HG03521 (cell line): ENCODE data around the gene FAM98B.

Experiments
- ATAC-seq: cut with Tn5 transposase; IDR thresholded peaks from one replicate; pipeline ENCODE4 v1.9.1; 2021; ENCODE audit warnings: mild to moderate bottlenecking, moderate library complexity; ENCODE audit not compliant: unreplicated experiment

Gene FAM98B

DNA sequence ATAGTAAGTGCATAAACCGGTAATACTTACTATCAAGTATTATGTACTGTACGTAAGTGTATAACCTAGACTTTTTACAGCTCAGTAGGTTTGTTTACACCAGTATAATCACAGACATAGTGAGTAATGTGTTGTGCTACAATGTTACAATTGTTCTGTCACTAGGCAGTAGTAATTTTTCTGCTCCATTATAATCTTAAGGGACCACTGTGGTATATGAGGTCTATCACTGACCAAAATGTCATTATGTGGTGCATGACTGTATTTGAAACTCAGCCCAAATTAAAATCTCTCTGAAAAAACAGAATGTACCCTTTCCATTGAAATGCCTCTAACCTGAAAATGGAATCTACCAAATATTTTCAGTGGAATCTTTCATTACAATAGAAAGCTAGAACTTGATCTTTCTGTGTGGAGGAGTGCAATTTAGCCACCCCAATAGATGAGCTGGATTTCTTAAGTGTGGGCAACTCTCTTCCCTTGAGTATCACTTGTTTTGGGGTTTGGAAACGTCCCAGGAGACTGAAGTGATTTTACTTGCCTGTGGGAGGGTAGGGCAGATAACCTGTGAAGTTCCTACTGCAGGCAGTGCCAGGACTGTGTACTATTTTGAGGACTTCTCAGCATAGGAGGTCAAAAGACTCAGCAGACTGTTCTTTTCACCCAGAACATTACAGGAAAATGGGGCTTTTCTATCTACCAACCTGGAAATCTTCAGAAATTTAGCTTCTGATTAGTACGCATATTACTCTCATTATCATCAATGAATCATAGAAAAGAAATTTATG, 50.9 kb downstream of the FAM98B start:
- ATAC-seq = no peak

GRCh38 chr15:38506997-38507396, 53.1 kb downstream of the FAM98B start:
- ATAC-seq = no peak

DNA sequence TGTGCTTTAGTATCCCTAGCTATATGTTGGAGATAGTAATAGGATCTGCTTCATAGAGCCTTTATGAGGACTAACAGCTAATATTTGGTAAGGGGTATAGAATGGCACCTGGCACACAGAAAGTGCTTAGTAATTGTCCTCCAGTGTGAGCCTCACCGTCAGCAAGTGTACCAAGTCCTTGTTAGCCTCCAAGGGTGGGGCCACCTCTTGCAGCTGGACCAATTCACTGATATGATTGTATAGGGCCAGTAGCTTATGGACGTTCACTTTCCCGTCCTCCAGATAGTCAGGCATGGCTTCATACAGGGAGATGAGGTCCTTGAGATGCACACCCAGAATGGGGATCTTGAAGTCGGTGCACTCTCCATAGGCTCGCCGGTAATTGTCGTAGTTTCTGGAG, 53.6 kb downstream of the FAM98B start:
- ATAC-seq = no peak

DNA sequence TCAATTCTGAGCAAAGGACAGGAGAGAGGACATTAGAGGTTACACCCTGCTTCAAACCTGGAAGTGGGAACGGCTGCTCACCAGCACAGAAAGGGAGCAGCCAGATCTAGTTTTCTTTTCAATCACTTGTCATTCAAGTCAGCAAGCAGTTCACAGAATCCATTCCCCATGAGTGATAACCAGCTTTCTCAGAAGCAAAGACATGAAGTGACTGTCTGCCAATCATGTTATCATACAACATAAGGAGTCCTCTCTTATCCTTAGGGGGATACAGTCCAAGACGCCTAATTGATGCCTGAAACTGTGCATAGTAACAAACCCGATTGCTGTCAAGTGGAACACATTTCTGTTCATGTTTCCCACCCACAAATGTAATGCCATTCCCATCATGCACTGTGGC, 54.7 kb downstream of the FAM98B start:
- ATAC-seq = no peak

DNA sequence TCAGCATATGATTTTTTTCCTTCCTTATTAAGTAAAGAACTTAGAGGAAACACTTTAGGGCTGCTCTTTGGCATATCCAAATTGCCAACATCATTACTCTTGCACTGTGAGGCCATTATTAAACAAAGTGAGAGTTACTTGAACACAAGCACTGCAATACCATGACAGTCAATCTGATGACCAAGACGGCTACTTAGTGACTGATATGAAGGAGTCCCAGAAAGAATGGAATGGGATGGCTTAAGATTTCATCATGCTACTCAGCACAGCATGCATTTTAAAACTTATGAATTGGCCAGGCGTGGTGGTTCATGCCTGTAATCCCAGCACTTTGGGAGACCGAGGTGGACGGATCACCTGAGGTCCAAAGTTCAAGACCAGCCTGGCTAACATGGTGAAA, 55.2 kb downstream of the FAM98B start:
- ATAC-seq = no peak

DNA sequence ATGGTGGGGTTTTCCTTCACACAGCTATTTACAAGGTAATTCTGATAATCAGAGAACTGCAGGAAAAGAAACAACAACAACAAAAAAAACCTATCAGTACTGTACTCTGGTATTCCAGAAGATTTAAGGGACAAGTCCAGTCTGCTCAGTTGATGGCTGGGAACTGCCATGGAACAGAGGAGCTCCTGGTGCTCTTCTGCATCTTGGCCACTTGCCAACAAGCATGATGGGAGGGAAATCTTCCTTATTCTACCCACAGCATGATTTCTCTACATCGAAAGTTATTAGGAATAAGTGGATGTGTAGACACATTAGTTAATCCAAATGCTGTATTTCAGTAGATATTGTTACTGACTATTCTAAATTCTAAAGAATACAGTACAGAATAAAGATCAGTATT, 59.0 kb downstream of the FAM98B start:
- ATAC-seq = no peak

GRCh38 chr15:38514601-38515000, 60.7 kb downstream of the FAM98B start:
- ATAC-seq = no peak

- no peak for ATAC-seq
Observed at GRCh38 chr15:38516626-38517025, 62.7 kb downstream of the FAM98B start.

DNA sequence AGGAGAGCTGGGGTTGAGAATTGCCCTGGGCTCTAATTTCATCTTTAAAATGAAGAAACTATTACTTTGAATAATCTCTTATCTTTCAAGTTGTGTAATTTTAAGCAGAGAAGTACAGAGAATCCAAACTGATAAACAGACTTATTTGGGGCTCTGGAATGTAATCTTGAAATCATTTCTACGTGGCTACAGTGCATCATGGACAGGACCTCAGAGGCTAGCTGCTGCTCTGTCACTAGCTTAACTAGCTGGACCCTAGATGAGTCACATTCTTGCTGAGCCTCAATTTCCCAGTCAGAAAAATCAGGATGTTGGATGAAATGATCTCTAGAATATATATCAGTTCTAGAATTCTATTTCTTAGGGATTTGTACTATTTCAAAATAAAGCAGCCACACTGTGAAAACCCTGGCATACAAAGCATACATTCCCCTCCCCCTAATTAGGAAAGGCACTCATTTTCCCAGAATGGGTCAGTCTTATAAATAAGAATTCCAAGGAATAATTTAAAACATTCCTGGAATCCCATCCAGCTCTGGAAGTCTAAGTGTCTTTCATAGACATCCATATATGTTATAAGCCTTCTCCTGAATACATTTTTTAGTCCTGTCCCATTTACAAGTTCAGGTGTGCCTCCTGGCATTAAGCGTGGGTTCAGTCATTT, 63.5 kb downstream of the FAM98B start:
- ATAC-seq = no peak

GRCh38 chr15:38518084-38518483, 64.2 kb downstream of the FAM98B start:
- ATAC-seq = no peak

- no peak for ATAC-seq
Observed at GRCh38 chr15:38520035-38520434, 66.1 kb downstream of the FAM98B start.

DNA sequence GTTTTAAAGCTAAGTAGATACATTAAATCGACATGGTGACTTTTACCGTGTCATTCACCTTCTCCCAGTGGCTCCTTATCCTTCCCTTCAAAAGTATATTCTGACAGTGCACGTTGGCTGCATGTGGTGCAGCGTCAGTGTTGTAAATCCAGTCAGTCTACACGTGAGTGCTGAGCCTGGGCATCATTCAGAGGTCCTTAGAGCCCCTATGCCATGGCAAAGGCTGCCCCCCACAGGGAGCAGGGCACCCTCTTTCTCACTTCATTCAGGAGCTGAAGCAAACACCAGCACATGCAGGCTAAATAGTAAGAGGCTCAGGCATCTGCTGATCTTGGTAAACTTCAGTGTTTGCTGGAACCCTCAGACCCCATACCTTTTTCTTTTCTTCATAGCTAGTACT, 67.4 kb downstream of the FAM98B start:
- no peak for ATAC-seq

GRCh38 chr15:38522922-38523321, 69.0 kb downstream of the FAM98B start:
- no peak for ATAC-seq

DNA sequence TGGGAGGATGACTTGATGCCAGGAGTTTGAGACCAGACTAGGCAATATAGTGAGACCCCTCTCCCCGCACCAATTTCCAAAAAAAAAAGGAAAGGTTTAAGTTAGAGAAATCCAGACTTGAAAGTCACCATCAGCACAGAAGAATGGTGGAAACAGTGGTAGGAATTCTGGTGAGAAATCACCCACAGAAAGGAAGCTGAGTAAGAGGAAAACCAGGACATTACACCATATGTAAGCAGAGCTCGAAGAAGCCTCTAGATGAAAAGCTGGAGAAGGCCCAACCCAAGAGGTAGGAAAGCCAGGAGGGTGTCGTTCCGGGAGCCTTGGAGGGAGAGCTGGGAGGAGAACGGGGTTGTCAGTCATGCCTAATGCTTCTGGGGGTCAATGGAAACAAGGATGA, 70.2 kb downstream of the FAM98B start:
- ATAC-seq = no peak

DNA sequence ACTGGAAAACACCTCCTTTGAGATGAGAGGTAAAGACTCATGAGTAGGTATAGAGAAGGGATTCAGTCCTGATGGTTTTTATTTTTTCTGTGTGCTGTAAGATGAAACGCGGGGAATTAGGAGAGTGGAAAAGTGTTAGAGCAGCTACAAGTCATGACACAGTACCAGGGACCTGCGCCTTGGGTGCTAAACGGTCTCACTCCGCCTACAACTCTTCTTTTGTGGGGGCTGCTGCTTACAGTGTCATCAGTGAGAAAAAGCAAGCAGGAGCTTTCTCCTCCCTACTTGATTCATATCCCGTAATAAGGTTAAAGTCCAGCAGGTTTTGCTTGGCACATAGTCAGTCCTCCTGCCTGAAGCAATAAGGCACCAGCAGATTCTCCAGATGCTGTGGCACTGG, 71.6 kb downstream of the FAM98B start:
- ATAC-seq = no peak

DNA sequence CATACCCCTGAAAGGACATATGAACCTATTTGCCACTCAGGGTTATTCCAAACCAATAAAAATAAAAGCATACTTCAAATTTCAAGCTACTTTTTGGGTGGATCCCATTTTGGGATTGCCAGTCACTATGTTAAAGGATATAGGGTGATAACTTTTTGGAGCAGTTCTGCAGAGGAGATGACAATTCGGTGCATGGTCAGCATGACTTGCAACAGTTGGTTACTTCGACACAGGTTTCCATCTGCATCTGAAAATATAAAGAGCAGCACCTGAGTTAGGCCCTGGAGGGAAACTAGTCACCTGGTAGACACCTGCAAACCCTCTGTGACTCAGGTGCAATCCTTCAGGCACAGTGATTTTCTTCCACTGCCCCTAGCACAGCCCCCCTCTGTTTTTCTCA, 72.2 kb downstream of the FAM98B start:
- no peak for ATAC-seq

GRCh38 chr15:38528294-38528693, 74.4 kb downstream of the FAM98B start:
- no peak for ATAC-seq

- no peak for ATAC-seq
Observed at GRCh38 chr15:38530113-38530512, 76.2 kb downstream of the FAM98B start.

DNA sequence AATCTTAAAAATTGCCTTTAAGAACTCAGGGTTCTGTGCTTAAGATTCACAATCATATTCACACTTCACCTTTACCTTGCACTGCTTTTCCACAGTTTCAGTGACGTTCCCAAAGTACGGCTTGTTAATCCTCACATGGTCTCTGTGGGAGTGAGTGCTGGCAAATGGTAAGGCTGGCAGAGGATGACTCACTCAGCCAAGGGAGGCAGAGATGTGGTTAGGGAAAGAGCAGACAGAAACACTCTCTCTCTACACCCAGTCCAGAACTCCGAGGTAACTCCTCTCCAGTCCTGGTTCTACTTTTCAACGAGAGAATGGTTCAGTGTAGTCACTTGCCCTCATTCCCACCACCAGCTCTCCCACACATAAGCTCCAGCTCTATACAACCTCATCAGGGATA, 77.6 kb downstream of the FAM98B start:
- ATAC-seq = no peak

- no peak for ATAC-seq
Observed at GRCh38 chr15:38532728-38533127, 78.8 kb downstream of the FAM98B start.

DNA sequence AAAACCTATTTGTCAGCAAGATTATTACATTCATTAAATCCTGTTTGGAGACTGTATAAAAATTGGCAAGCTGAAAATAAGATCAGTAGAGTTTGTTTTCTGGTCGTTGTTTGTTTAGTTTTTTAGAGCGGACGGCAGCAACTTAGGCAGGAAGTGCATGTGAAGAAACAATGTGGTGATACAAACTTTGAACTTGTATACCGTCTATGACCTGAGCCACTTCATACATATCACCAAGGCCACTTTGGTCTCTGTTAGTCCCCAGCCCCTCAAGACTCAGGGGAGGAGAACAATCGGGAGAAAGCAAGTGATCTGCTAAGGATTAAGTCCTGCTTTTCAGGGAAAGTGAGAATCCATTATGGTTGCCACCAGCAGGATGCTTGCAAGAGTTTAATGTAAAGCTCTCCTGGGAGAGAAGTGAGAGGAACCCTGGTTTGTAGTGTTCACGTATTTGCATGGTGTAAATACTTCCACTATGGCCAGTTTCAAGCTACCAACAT, 79.5 kb downstream of the FAM98B start:
- ATAC-seq = no peak

DNA sequence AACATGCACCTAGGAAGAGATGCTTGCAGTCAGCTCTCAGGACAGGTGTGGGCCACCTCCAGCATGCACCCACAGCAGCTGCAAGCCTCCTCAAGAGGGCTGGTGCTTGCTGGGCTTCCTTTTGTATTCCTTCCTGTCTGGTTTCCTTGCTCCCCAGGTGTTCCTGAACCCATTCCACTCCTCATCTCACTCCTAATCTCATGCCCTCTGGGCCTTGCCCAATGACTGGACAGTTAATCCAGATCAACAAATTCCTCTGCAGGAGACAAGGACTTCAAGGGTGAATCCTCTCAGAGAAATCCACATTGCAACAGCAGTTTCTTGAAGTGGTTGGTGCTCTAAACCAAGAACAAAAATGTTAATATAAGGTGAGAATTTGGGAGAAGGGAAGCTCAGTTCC, 80.0 kb downstream of the FAM98B start:
- ATAC-seq = no peak
